GM12878 (cell line): ENCODE data around the gene RPS6KC1. TPM values are rescaled to one million over a fixed set of nuclear protein-coding genes. Genes with fewer than 3 reads are reported as not detected.

Experiments used
- ATAC-seq: fragments of 200-7000 bp; cut with Tn5 transposase; 3 replicates; pipeline ENCODE4 v1.9.1; 2020; ENCODE audit warnings: mild to moderate bottlenecking, moderate library complexity
- BruUV-seq: library from RNA; stranded (reverse); fragments of 400-500 nt; replicated peaks from 2 replicates; lab custom pipeline; 2021; lab: Mats Ljungman, UMichigan
- CTCF ChIA-PET: fragments of 300-600 bp; sonication (Branson Sonifier 250); formaldehyde crosslinking; extraction: SDS; loops from one replicate; lab custom pipeline; 2021; ENCODE audit warnings: inconsistent platforms; lab: Yijun Ruan, JAX
- POLR2A ChIA-PET: fragments of 350-600 bp; formaldehyde crosslinking; extraction: SDS; loops from one replicate; lab custom pipeline; 2021; ENCODE audit warnings: inconsistent platforms; lab: Charles Lee
- RAD21 ChIA-PET: fragments of 300-600 bp; sonication (Branson Sonifier 250); formaldehyde crosslinking; loops from one replicate; lab custom pipeline; 2023; ENCODE audit warnings: antibody characterized with exemption; ENCODE audit not compliant: unreplicated experiment; lab: Charles Lee
- SMC1A ChIA-PET: fragments of 300-600 bp; sonication (Branson Sonifier 250); formaldehyde crosslinking; loops from one replicate; lab custom pipeline; 2023; ENCODE audit not compliant: unreplicated experiment, uncharacterized antibody; lab: Charles Lee
- DNase-seq: peaks from one replicate; pipeline ENCODE4 v3.0.0-alpha.2; 2011; ENCODE audit warnings: low read depth, low spot score
- FAIRE-seq: peaks from 3 replicates; lab custom pipeline; 2011; peaks lifted over from hg19 to GRCh38; lab: Jason Lieb, UNC
- H2AFZ ChIP-seq: 2 replicates; pipeline ENCODE4 v1.6.0; 2011; ENCODE audit warnings: low read depth, low read length, control low read depth; ENCODE audit not compliant: control insufficient read depth
- H3K27ac ChIP-seq: 2 replicates; pipeline ENCODE4 v1.5.1; 2011; ENCODE audit warnings: control low read depth; ENCODE audit not compliant: control insufficient read depth, insufficient read depth
- H3K27me3 ChIP-seq, 2 experiments: replicated peaks in 1 of 2; 2 replicates each; pipeline versions ENCODE4 v1.6.0 to v1.6.1; 2011; ENCODE audit warnings: low read length in 1 of 2; ENCODE audit not compliant: control insufficient read depth in 2 of 2, insufficient read depth in 2 of 2
- H3K36me3 ChIP-seq, 2 experiments: 2 replicates each; pipeline ENCODE4 v1.5.1; 2011; ENCODE audit warnings: low read length in 1 of 2; ENCODE audit not compliant: control insufficient read depth in 2 of 2, insufficient read depth in 2 of 2
- H3K4me1 ChIP-seq: 2 replicates; pipeline ENCODE4 v1.6.1; 2011; ENCODE audit warnings: mild to moderate bottlenecking, low read length, moderate library complexity, mixed read lengths; ENCODE audit not compliant: control insufficient read depth, insufficient read depth
- H3K4me2 ChIP-seq: 2 replicates; pipeline ENCODE4 v1.6.0; 2011; ENCODE audit warnings: control low read depth; ENCODE audit not compliant: control insufficient read depth, insufficient read depth
- H3K4me3 ChIP-seq: fragments of 200-600 bp; sonication (generic); 2 replicates; pipeline ENCODE4 v1.5.1; 2016
- H3K79me2 ChIP-seq: 2 replicates; pipeline ENCODE4 v1.6.0; 2011; ENCODE audit warnings: low read length; ENCODE audit not compliant: control insufficient read depth, insufficient read depth
- H3K9ac ChIP-seq: 2 replicates; pipeline ENCODE4 v1.8.0; 2011; ENCODE audit warnings: low read length, control low read depth, mixed read lengths; ENCODE audit not compliant: control insufficient read depth, insufficient read depth
- H3K9me3 ChIP-seq: replicated peaks from 3 replicates; pipeline ENCODE4 v1.5.1; 2011; ENCODE audit warnings: mild to moderate bottlenecking, low read length; ENCODE audit not compliant: control insufficient read depth, insufficient read depth
- H4K20me1 ChIP-seq: 2 replicates; pipeline ENCODE4 v1.6.0; 2011; ENCODE audit not compliant: control insufficient read depth, insufficient read depth
- ASH2L ChIP-seq: fragments of 300-600, 200-600 bp; sonication (generic); IDR thresholded peaks from 2 replicates; pipeline ENCODE4 v1.6.1; 2017; ENCODE audit warnings: low read depth, mild to moderate bottlenecking, borderline replicate concordance
- CBX3 ChIP-seq: fragments of 200-600 bp; sonication (generic); IDR thresholded peaks from 2 replicates; pipeline ENCODE4 v1.6.1; 2016; ENCODE audit warnings: low read depth, borderline replicate concordance
- CHD2 ChIP-seq: IDR thresholded peaks from 2 replicates; pipeline ENCODE4 v1.6.1; 2011; ENCODE audit warnings: low read depth, low read length, improper control_type of control experiment, borderline replicate concordance
- CREB1 ChIP-seq: IDR thresholded peaks from 2 replicates; pipeline ENCODE4 v1.6.1; 2012; ENCODE audit warnings: low read depth, mild to moderate bottlenecking, inconsistent platforms
- POLR2AphosphoS2 ChIP-seq: IDR thresholded peaks from 2 replicates; pipeline ENCODE4 v1.6.1; 2011; ENCODE audit warnings: low read depth, mild to moderate bottlenecking, low read length, improper control_type of control experiment, moderate library complexity
- SIN3A ChIP-seq: IDR thresholded peaks from 2 replicates; pipeline ENCODE4 v1.6.1; 2012; ENCODE audit warnings: low read depth, low read length, improper control_type of control experiment
- SMAD5 ChIP-seq: IDR thresholded peaks from 2 replicates; pipeline ENCODE4 v1.6.1; 2016; ENCODE audit warnings: antibody characterized with exemption, low read depth
- SREBF1 ChIP-seq: IDR thresholded peaks from 2 replicates; pipeline ENCODE4 v1.6.1; 2012; ENCODE audit warnings: mild to moderate bottlenecking, low read length
- WGBS: methylation state at CpG from one replicate; pipeline ENCODE4 v1.1.6; 2016; ENCODE audit warnings: low lambda C conversion rate; ENCODE audit not compliant: insufficient replicate concordance, insufficient coverage; ENCODE audit errors: missing lambda C conversion rate; 5-methylcytosine and 5-hydroxymethylcytosine counted together
- in situ Hi-C: fragments of 300-500 bp; cut with MboI; formaldehyde crosslinking; loops from 9 replicates; pipeline ENCODE4 v1.14.3; 2018; ENCODE audit warnings: mixed read lengths
- intact Hi-C: fragments of 100-400 bp; cut with micrococcal nuclease; formaldehyde crosslinking; loops from one replicate; pipeline ENCODE4 v1.14.2; 2022; ENCODE audit not compliant: unreplicated experiment
- polyA plus RNA-seq, 11 experiments: library from polyadenylated mRNA; depleted of rRNA in 4 of 11; unstranded in 6 of 11; stranded (reverse) in 5 of 11; fragments of >200 nt; fragmentation: Nextera tagmentation in 4 of 11; fragmentation: Illumina TruSeq in 1 of 11; extraction: Ambion mirVana in 4 of 11; extraction: Trizol in 1 of 11; gene quantifications; 1 replicate in 1 of 11; 2 replicates in 10 of 11; pipeline versions ENCODE4 v1.2.1 to v1.2.3, GENCODE V29; 2011 to 2016; ENCODE audit warnings: inconsistent platforms in 2 of 11, missing spikeins in 2 of 11, low read depth in 1 of 11
- total RNA-seq, 4 experiments: library from RNA; depleted of rRNA in 3 of 4; stranded (reverse); fragments of >200 nt in 3 of 4; fragmentation: Illumina TruSeq in 1 of 4; extraction: Trizol in 1 of 4; gene quantifications; 2 replicates each; pipeline versions ENCODE4 v1.2.1 to v1.2.3, GENCODE V29; 2013 to 2021
- TF ChIP-seq, protein P1 (sequence below): fragments of 150-350 bp; IDR thresholded peaks from 2 replicates; pipeline ENCODE4 v1.6.1; 2014; ENCODE audit warnings: mild to moderate bottlenecking, low read depth, low read length
- TF ChIP-seq, protein P2 (sequence below): IDR thresholded peaks from 2 replicates; pipeline ENCODE4 v1.6.1; 2012; ENCODE audit warnings: low read depth, low read length, improper control_type of control experiment
- TF ChIP-seq, protein P3 (sequence below): IDR thresholded peaks from 2 replicates; pipeline ENCODE4 v1.6.1; 2012; ENCODE audit warnings: low read depth, low read length, improper control_type of control experiment
- TF ChIP-seq, protein P4 (sequence below): fragments of 450-650 bp; IDR thresholded peaks from 2 replicates; pipeline ENCODE4 v1.6.1; 2017; ENCODE audit warnings: mild to moderate bottlenecking

The RPS6KC1 gene
- total and polyA plus RNA-seq, 10 of the 15 experiments (the other 5 are each of a cell fraction or from before 2014, with no cell fraction given) = 2.9 to 17.3 (median 12.2) TPM

DNA sequence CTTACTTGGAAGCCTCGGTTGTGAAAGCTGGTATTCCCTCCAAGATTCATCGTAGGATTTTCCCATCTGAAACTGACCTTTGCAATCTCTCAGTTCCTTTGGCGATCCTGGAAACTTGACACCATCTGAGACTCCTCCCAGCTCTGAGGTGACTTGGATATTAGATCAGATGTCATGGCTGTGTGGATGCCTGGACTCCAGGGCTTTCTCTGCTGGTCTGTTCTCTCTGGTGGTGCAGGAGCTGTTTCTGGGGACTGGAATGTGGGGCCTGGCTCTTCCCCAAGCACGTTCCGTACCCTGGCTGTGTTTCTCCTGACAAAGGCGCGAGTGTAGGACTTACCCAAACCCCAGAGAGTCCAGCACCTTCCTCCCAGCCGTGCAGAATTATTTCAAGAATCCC, 252.2 kb downstream of the RPS6KC1 start:
- 30% methylated on average over 8 of the region's 8 CpGs for WGBS
- Histone ChIP-seq H3K27ac (no peak overlapping the region), H3K27me3 (no peaks in the 10 kb centered on the region), H2AFZ (no peak overlapping the region), H3K9me3 (no peaks in the 10 kb centered on the region), H4K20me1 (no peaks in the 10 kb centered on the region), H3K4me2 (no peak overlapping the region)
- intact Hi-C loops = no loop called here
- TF ChIP-seq, protein P1, sequence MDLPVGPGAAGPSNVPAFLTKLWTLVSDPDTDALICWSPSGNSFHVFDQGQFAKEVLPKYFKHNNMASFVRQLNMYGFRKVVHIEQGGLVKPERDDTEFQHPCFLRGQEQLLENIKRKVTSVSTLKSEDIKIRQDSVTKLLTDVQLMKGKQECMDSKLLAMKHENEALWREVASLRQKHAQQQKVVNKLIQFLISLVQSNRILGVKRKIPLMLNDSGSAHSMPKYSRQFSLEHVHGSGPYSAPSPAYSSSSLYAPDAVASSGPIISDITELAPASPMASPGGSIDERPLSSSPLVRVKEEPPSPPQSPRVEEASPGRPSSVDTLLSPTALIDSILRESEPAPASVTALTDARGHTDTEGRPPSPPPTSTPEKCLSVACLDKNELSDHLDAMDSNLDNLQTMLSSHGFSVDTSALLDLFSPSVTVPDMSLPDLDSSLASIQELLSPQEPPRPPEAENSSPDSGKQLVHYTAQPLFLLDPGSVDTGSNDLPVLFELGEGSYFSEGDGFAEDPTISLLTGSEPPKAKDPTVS = no peak
- TF ChIP-seq, protein P2, sequence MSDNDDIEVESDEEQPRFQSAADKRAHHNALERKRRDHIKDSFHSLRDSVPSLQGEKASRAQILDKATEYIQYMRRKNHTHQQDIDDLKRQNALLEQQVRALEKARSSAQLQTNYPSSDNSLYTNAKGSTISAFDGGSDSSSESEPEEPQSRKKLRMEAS = no peak
- TF ChIP-seq, protein P3, sequence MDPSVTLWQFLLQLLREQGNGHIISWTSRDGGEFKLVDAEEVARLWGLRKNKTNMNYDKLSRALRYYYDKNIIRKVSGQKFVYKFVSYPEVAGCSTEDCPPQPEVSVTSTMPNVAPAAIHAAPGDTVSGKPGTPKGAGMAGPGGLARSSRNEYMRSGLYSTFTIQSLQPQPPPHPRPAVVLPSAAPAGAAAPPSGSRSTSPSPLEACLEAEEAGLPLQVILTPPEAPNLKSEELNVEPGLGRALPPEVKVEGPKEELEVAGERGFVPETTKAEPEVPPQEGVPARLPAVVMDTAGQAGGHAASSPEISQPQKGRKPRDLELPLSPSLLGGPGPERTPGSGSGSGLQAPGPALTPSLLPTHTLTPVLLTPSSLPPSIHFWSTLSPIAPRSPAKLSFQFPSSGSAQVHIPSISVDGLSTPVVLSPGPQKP = no peak
- TF ChIP-seq ASH2L = no peak
- TF ChIP-seq, all 136 proteins: peak for 0
- no peaks in the 10 kb centered on the region for H3K79me2 ChIP-seq
- ChIA-PET CTCF (no interaction called here), SMC1A (no interaction called here), RAD21 (no interaction called here), POLR2A (no interaction called here)
- DNase-seq (no peak), FAIRE-seq (no peak), ATAC-seq (no peak)
- H3K4me1 ChIP-seq = no peaks in the 10 kb centered on the region
- no TSS peak for BruUV-seq
- H3K36me3 ChIP-seq = no peaks in the 10 kb centered on the region
- in situ Hi-C loops = no loop called here
- no peak overlapping the region for H3K4me3 ChIP-seq
- no peak overlapping the region for H3K9ac ChIP-seq

DNA sequence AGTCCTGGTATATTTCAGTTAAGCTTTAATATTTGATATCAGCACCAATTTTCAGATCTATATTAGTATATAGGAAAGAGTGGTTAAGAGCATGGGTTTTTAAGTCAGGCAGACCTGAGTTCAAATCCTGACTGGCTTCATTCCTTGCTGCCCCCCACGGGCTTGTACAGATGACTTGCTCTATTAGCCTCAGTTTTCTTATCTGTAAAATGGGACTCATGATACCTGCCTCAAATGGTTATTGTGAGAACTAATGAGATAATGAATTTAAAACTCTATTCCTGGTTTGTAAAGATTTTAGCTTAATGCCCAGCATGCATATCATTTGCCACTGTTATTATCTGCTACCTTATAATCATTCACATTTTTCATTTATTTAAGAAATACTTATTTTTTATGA, 264.5 kb downstream of the RPS6KC1 start:
- RAD21 ChIA-PET = no interaction called here
- intact Hi-C loops (no loop called here), in situ Hi-C loops (no loop called here)
- Histone ChIP-seq H3K27ac (no peak overlapping the region), H3K27me3 (no peaks in the 10 kb centered on the region), H3K4me2 (no peak overlapping the region), H3K36me3 (no peaks in the 10 kb centered on the region), H3K9ac (no peak overlapping the region), H3K9me3 (no peaks in the 10 kb centered on the region; the same call in 2 of the 3 replicates), H3K4me3 (no peak overlapping the region), H4K20me1 (no peaks in the 10 kb centered on the region), H3K4me1 (no peaks in the 10 kb centered on the region), H2AFZ (no peak overlapping the region), H3K79me2 (no peaks in the 10 kb centered on the region)
- ATAC-seq = no peak
- FAIRE-seq = no peak
- no TSS peak for BruUV-seq
- 0% methylated on average over 1 of the region's 1 CpG for WGBS
- no peak for DNase-seq
- POLR2A ChIA-PET = no interaction called here
- SMC1A ChIA-PET = no interaction called here
- CTCF ChIA-PET = no interaction called here
- TF ChIP-seq, protein P2 = no peak
- TF ChIP-seq CBX3 (no peak), CHD2 (no peak), ASH2L (no peak), SREBF1 (no peak), SMAD5 (no peak), CREB1 (no peak), POLR2AphosphoS2 (no peak), SIN3A (no peak)
- TF ChIP-seq, protein P4, sequence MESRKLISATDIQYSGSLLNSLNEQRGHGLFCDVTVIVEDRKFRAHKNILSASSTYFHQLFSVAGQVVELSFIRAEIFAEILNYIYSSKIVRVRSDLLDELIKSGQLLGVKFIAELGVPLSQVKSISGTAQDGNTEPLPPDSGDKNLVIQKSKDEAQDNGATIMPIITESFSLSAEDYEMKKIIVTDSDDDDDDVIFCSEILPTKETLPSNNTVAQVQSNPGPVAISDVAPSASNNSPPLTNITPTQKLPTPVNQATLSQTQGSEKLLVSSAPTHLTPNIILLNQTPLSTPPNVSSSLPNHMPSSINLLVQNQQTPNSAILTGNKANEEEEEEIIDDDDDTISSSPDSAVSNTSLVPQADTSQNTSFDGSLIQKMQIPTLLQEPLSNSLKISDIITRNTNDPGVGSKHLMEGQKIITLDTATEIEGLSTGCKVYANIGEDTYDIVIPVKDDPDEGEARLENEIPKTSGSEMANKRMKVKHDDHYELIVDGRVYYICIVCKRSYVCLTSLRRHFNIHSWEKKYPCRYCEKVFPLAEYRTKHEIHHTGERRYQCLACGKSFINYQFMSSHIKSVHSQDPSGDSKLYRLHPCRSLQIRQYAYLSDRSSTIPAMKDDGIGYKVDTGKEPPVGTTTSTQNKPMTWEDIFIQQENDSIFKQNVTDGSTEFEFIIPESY = no peak
